H1 (cell line): Measurements from ENCODE around the gene DLEC1. TPM values are rescaled to one million over a fixed set of nuclear protein-coding genes. Genes with fewer than 3 reads are reported as not detected.

Source experiments
- RBBP5 ChIP-seq: IDR thresholded peaks from 2 replicates; pipeline ENCODE4 v1.7.1; 2012; ENCODE audit warnings: low read depth, mild to moderate bottlenecking, inconsistent platforms, low read length, moderate library complexity, borderline replicate concordance
- RFX5 ChIP-seq: IDR thresholded peaks from 2 replicates; pipeline ENCODE4 v1.6.1; 2011; ENCODE audit warnings: low read depth, low read length, improper control_type of control experiment, borderline replicate concordance
- polyA plus RNA-seq, 7 experiments: library from polyadenylated mRNA; depleted of rRNA in 3 of 7; stranded (reverse) in 5 of 7; unstranded in 2 of 7; fragments of >200 nt in 5 of 7; fragments of 200-250 nt in 2 of 7; gene quantifications; 1 replicate in 5 of 7; 2 replicates in 1 of 7; 4 replicates in 1 of 7; pipeline versions ENCODE4 v1.2.1 to v1.2.3, GENCODE V29; 2011 to 2013; ENCODE audit warnings: missing spikeins in 2 of 7, mixed read lengths in 2 of 7
- total RNA-seq: library from RNA; stranded (reverse); fragmentation: NEBNext Ultra II Directional; extraction: Animal tissue kit (Norgen Biotek cat#: 25700); gene quantifications from 2 replicates; pipeline ENCODE4 v1.2.1, GENCODE V29; 2021

Gene DLEC1
- total and polyA plus RNA-seq, 2 of the 8 experiments (the other 6 are each of a cell fraction or from before 2014, with no cell fraction given), result 0.26 to 0.76 TPM

GRCh38 chr3:38015984-38016383 is 23.0 kb upstream of the DLEC1 start (continued):
- TF ChIP-seq RBBP5, result no peak
- no peak for TF ChIP-seq RFX5
